Measurements from ENCODE around the gene PARP15.
"Not testable (repeated sequence)": the region's sequence is repeated elsewhere in the genome, so short reads cannot be mapped to it uniquely, and the experiment has no call there.

The PARP15 gene

GRCh38 chr3:122668930-122669730, 91.7 kb downstream of the PARP15 start:
- no peak for DNase-seq (ENCODE audit: low read depth)

GRCh38 chr3:122671553-122671952, 94.1 kb downstream of the PARP15 start:
- no peak for DNase-seq (ENCODE audit: low read depth)

GRCh38 chr3:122674339-122674738, 96.9 kb downstream of the PARP15 start:
- DNase-seq (ENCODE audit: low read depth): no peak

GRCh38 chr3:122676759-122677158, 99.3 kb downstream of the PARP15 start:
- no peak for DNase-seq (ENCODE audit: low read depth)

- DNase-seq (ENCODE audit: low read depth): no peak
Measured at GRCh38 chr3:122677216-122677615, 99.8 kb downstream of the PARP15 start.

GRCh38 chr3:122678506-122678905, 101.1 kb downstream of the PARP15 start:
- no peak for DNase-seq (ENCODE audit: low read depth)

GRCh38 chr3:122679085-122679881, 101.8 kb downstream of the PARP15 start:
- peak; percentile 55 for DNase-seq (ENCODE audit: low read depth)

GRCh38 chr3:122679882-122680474, 102.5 kb downstream of the PARP15 start:
- no peak for DNase-seq (ENCODE audit: low read depth)

- DNase-seq (ENCODE audit: low read depth): no peak
Measured at GRCh38 chr3:122680475-122681283, 103.2 kb downstream of the PARP15 start, which contains the start of gene PARP14. PARP14 (plus strand) TSS chr3:122680839; CDS start chr3:122680884, 45 bp downstream.

GRCh38 chr3:122681284-122681973, 104.0 kb downstream of the PARP15 start:
- no peak for DNase-seq (ENCODE audit: low read depth)

- no peak for DNase-seq (ENCODE audit: low read depth)
Measured at GRCh38 chr3:122681974-122682409, 104.5 kb downstream of the PARP15 start.

- DNase-seq (ENCODE audit: low read depth): not testable (repeated sequence)
Measured at GRCh38 chr3:122682778-122683411, 105.4 kb downstream of the PARP15 start.

GRCh38 chr3:122687298-122687697, 109.8 kb downstream of the PARP15 start:
- DNase-seq (ENCODE audit: low read depth): no peak

All from stimulated activated CD8-positive, alpha-beta memory T cell treated with anti-CD3 and anti-CD28 coated beads, Interleukin-7, amount 100 ng/mL, for 24 hours (primary cell).